ENCODE results near the gene RTL10. TPM values are rescaled to one million over a fixed set of nuclear protein-coding genes. Genes with fewer than 3 reads are reported as not detected.

Gene RTL10
- total RNA-seq, 2 experiments from 2014 or later, result 18.4 to 18.9 TPM

GRCh38 chr22:19877626-19878339 is 23.1 kb upstream of the RTL10 start:
- POLR2A ChIA-PET, result interaction anchor here (1.3 to 1.4 kb wide), 2 partner anchors 9 to 22 kb away, joined by 3 read pairs; no protein-coding TSS in a partner anchor
- peaks cover 2% of the 10 kb centered on the region for H3K4me1 Mint-ChIP-seq
- no peaks in the 10 kb centered on the region for H3K36me3 Mint-ChIP-seq
- no peaks in the 10 kb centered on the region for H3K27me3 Mint-ChIP-seq
- no peak for ATAC-seq (ENCODE audit: low read depth)
- H3K4me3 Mint-ChIP-seq, result no peak overlapping the region
- H3K9me3 Mint-ChIP-seq, result no peaks in the 10 kb centered on the region
- DNase-seq, result peak; percentile 20
- no peak overlapping the region for H3K27ac Mint-ChIP-seq

- Mint-ChIP-seq H3K36me3 (no peaks in the 10 kb centered on the region), H3K4me3 (no peak overlapping the region), H3K4me1 (peaks cover 2% of the 10 kb centered on the region), H3K27ac (no peak overlapping the region), H3K27me3 (no peaks in the 10 kb centered on the region), H3K9me3 (no peaks in the 10 kb centered on the region)
- DNase-seq, result peak; percentile 19
- ATAC-seq (ENCODE audit: low read depth), result no peak
- POLR2A ChIA-PET, result interaction anchor here (0.6 to 1.4 kb wide), 2 partner anchors 21 to 22 kb away, joined by 3 to 4 read pairs; no protein-coding TSS in a partner anchor
These were observed 22.4 kb upstream of the RTL10 start for GRCh38 chr22:19876941-19877625.

DNA sequence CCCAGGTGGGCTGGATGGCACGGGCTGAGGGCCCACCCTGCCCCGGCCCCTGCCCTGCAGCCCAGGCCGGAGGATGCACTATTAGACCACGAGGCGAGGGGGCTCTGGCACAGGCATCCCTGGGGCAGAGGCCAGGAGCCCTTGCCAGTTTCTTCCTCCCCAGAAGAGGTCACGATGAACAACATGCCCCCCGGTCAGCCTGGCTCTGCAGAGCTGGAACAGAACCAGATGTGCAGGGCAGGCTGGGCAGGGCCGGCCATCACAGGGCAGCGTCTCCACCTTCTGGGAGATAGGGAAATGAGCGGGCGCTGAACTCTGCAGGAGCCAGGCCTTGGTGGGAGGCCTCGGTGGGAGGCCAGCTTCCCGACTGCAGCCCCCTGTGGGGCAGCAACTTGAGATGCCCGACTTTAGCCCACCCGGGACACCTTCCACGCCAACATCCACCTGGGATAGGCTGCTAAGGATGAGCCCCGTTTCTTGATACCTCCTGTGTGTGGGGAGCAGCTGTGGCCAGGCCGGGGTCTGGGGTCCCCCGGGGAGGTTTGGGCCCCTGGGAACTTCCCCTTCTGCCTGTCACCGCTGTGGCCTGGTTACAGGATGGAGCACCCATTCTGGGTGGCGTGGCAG is 21.8 kb upstream of the RTL10 start:
- POLR2A ChIA-PET, result interaction anchor here (0.6 to 1.4 kb wide), 2 partner anchors 21 to 22 kb away, joined by 3 to 4 read pairs; no protein-coding TSS in a partner anchor
- Mint-ChIP-seq H3K36me3 (no peaks in the 10 kb centered on the region), H3K27me3 (no peaks in the 10 kb centered on the region), H3K4me1 (peaks cover 2% of the 10 kb centered on the region), H3K9me3 (no peaks in the 10 kb centered on the region), H3K27ac (no peak overlapping the region), H3K4me3 (no peak overlapping the region)
- ATAC-seq (ENCODE audit: low read depth) (no peak), DNase-seq (peak; percentile 22)

DNA sequence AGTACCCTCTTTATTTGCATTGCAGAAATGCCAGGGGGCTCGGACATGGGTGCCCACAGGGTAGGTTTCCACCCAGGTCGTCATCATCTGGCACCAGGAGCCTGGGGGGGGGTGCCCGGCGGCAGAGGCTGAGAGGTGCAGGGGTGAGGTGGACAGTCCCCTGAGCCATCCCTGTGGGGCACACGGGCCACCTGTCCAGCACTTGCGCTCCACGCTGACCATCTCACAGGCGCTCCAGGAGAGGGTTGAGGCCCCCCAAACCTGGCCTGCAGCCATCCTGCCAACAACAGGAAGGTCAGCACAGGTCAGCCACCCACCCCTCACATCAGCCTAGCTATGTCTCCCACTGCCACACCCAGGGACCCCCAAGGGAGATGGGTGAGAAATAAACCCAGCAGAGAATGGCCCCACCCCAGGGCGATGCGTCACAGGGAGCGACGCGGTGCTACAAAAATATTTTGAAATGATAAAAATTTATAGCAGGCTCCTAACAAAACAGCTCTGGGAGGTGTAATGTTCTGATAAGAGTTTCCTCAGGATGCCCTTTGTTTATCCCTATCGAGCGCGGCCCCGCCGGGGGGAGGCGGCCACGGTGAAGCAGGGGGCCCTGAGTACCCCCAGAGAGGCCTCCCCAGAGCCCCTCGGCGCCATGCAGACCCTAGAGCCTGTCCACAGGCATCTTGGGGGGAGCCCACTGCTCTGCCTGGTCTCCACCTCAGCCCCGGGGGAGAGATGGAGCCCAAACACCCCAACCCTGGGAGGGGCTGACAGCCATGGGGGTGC is 21.0 kb upstream of the RTL10 start:
- H3K4me1 Mint-ChIP-seq, result peaks cover 2% of the 10 kb centered on the region
- no peak overlapping the region for H3K27ac Mint-ChIP-seq
- POLR2A ChIA-PET, result no interaction called here
- peak; percentile 23 for DNase-seq
- no peaks in the 10 kb centered on the region for H3K9me3 Mint-ChIP-seq
- ATAC-seq (ENCODE audit: low read depth), result no peak
- no peak overlapping the region for H3K4me3 Mint-ChIP-seq
- H3K27me3 Mint-ChIP-seq, result no peaks in the 10 kb centered on the region
- H3K36me3 Mint-ChIP-seq, result no peaks in the 10 kb centered on the region

GRCh38 chr22:19875061-19875530 is 20.4 kb upstream of the RTL10 start:
- H3K4me1 Mint-ChIP-seq, result peaks cover 2% of the 10 kb centered on the region
- H3K4me3 Mint-ChIP-seq, result no peak overlapping the region
- no peaks in the 10 kb centered on the region for H3K9me3 Mint-ChIP-seq
- no peak for ATAC-seq (ENCODE audit: low read depth)
- POLR2A ChIA-PET, result no interaction called here
- peak; percentile 31 for DNase-seq
- no peaks in the 10 kb centered on the region for H3K36me3 Mint-ChIP-seq
- no peaks in the 10 kb centered on the region for H3K27me3 Mint-ChIP-seq
- no peak overlapping the region for H3K27ac Mint-ChIP-seq

DNA sequence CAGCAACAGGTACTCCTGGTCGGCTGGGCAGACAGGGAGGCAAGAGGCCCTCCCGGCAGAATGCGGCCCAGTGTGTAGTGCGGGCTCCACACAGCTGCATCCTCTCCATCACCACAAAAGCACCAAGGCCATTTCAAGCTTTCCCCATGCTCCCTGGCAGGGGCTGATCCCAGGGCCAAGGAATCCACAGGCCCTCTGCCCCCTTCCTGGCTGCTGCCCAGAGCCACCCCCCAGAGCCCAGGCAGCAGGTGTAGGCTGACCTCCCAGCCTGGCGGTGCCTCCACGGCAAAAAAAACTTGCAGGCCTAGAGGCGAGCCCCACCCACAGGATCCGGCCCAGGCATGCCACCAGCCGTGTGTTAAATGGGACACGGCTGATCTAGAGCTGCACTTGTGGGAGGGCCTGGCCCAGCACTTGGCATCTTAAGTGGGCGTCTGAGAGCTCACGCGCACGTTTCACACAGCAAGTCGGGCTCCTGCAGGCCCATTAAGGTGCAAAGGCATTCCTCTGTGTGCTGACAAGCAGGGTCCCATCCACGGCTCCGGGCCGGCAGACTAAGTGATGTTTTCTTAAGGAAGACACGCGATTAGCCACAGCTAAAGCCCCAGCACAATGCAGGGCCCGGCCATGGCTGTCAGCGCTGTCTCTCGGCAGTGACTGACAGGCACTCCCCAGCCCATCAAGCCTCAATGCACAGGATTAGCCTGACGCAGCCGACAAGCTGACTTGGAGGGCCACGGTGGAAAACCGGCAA is 19.8 kb upstream of the RTL10 start:
- Mint-ChIP-seq H3K4me1 (peaks cover 2% of the 10 kb centered on the region), H3K36me3 (no peaks in the 10 kb centered on the region), H3K9me3 (no peaks in the 10 kb centered on the region), H3K4me3 (no peak overlapping the region), H3K27ac (peak overlapping the region; percentile 34), H3K27me3 (no peaks in the 10 kb centered on the region)
- ATAC-seq (ENCODE audit: low read depth), result peak; percentile 64
- POLR2A ChIA-PET, result no interaction called here
- peak; percentile 45 for DNase-seq

DNA sequence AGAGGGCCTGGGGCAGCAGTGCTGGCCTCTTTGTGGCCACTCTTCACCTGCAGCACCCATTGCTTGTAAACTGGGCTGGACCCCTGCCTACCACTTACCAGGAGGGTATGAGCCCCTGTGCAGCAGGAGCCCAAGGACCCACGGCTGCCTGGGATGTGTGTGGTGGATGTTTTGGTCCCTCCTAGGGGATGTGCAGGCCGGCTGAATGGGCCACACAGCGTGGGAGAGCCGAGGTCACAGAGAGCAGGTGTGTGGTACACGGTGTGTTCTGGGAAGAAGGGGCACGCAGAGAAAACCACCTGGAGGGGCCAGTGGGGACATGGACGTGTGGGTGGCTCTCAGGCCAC is 19.3 kb upstream of the RTL10 start:
- no peak for DNase-seq
- Mint-ChIP-seq H3K4me3 (no peak overlapping the region), H3K27ac (peak overlapping the region; percentile 34), H3K9me3 (no peaks in the 10 kb centered on the region), H3K27me3 (no peaks in the 10 kb centered on the region), H3K36me3 (no peaks in the 10 kb centered on the region), H3K4me1 (peaks cover 2% of the 10 kb centered on the region)
- POLR2A ChIA-PET, result no interaction called here
- no peak for ATAC-seq (ENCODE audit: low read depth)

- DNase-seq (peak; percentile 28), ATAC-seq (ENCODE audit: low read depth) (no peak)
- Mint-ChIP-seq H3K4me1 (peaks cover 2% of the 10 kb centered on the region), H3K27ac (no peak overlapping the region), H3K27me3 (no peaks in the 10 kb centered on the region), H3K9me3 (no peaks in the 10 kb centered on the region), H3K4me3 (no peak overlapping the region), H3K36me3 (no peaks in the 10 kb centered on the region)
- POLR2A ChIA-PET, result no interaction called here
These were observed 18.7 kb upstream of the RTL10 start for GRCh38 chr22:19873138-19873959.

DNA sequence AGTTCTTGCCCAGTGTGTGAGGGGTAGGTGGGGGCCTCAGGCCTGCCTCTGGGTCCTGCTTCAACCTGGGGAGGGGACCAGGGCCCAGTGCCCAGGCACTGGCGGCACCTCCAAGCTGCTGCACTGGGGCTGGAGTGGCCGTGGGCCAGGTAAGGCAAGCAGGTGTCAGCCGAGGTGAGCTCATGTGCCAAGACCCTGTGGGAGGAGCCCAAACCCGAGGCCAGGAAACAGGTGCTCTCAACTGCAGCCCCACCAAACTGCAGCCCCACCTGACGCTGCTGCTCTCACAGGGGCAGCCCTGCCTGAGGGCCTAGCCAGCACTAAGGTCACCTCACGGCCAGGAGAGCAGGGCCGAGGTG is 18.1 kb upstream of the RTL10 start:
- no peak overlapping the region for H3K4me3 Mint-ChIP-seq
- no peak for ATAC-seq (ENCODE audit: low read depth)
- no peaks in the 10 kb centered on the region for H3K9me3 Mint-ChIP-seq
- H3K4me1 Mint-ChIP-seq, result peaks cover 2% of the 10 kb centered on the region
- no peak overlapping the region for H3K27ac Mint-ChIP-seq
- peak; percentile 28 for DNase-seq
- no peaks in the 10 kb centered on the region for H3K36me3 Mint-ChIP-seq
- POLR2A ChIA-PET, result no interaction called here
- H3K27me3 Mint-ChIP-seq, result no peaks in the 10 kb centered on the region

GRCh38 chr22:19871845-19872778 is 17.4 kb upstream of the RTL10 start:
- Mint-ChIP-seq H3K27ac (no peak overlapping the region), H3K4me1 (no peaks in the 10 kb centered on the region), H3K9me3 (no peaks in the 10 kb centered on the region), H3K4me3 (no peak overlapping the region), H3K36me3 (no peaks in the 10 kb centered on the region), H3K27me3 (no peaks in the 10 kb centered on the region)
- ATAC-seq (ENCODE audit: low read depth), result no peak
- POLR2A ChIA-PET, result interaction anchor here (1.1 kb wide), 1 partner anchor 18 kb away, joined by 3 read pairs; the partner anchor contains the start of genes GNB1L and RTL10
- DNase-seq, result peak; percentile 27
